Left forelimb (tissue), 1 donor: ENCODE data around the gene NATD1.

Source experiments
- DNase-seq: peaks from one replicate; pipeline ENCODE4 v3.0.0-alpha.2; 2018; ENCODE audit warnings: low spot score

Gene NATD1

DNA sequence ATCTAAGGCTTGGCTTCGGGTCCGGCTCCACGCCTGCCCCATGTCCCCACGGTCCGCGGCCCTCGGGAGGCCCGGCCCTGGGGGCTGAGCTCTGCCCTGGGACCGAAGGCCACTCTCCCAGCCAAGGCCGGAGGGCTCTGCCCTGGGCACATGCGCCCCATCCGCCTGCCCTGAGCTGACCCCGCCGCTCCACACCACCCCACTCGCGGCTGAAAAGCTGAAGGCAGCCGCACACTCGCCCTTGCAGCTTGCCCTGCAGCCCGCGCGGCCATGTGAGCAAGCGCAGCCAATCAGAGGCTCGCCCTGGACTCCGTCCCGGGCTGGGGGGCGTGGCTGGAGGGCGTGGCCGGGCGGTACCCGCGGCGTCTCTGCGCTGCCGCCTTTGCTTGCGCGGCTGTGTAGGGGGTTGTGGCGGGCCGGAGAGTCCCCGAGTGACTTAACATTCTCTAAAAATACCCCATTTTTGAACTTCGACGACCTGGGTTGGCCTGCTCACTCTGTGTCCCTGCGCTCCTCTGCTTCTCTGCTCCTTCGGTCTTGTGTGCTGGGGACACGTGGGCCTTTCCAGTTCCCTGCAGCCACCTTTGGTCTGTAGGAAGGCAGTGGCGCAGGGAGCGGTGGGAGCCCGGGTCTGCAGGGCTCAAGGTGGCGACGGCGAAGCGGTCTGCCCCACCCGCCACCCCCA is 22.5 kb upstream of the NATD1 start:
- DNase-seq = peak; percentile 93

DNA sequence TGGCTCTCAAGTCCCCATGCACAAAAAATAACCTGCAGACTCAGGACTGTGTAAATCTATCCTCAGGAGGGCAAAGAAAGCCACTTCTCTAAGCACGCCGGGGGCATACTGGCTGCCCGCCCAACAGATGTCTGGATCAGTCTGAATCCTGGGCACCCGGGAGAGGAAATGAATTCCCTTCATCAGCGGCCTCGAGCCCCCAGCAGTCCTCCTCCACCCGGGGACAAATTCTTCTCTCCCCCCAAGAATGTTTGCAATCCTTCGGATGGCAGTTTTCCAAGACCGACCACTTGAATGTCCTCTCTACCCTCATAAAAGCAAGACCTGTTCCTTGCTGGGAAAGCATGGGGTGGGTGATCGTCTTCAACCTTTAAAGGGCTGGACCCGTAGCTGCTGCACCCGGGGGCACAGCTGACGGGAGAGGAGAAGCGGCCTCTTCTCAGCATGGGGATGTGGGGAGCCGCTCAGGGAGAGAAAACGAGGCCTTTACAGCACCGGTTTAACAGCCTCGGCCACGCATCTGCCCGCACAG is 21.9 kb upstream of the NATD1 start:
- no peak for DNase-seq

DNA sequence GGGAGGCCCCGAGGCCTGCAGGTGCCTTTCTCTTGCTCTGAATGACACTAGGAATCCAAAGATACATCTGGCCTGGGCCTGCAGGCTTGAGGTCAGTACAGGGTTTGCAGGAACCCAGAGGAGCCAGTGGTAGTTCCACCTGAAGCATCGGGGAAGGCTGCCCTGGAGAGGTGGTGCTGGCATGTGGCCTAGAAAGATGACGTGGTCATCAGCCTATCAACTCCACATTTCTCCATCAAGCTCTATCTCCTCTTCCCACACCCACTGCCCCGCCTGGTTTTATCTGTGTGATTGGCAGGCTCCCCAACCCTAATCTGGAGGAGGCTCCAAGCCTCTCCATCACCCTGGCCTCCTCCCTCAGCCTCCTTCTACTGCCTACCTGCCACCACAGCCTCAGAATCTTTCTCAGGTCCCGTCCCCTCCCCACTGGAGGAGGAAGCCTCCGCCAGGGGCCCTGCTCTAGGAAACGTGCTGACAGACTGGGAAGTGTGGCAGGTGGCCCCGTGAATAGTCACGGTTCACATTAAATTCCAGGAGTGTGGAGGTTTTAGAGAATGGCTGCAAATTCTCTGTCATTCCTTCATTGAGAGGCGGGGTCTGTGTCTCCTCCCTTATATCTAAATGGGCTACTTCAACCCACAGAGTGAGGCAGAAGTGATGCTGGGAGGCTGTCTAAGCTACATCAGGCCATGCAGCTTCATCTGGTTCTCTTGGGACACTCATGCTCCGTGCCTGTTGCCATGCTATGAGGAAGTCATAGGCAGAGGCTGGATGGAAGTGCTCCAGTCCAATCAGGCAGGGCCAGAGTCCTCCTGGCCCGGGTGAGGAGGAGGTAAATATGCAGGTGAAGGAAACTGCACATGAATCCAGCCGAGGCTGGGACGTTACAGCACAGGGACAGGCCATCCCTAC is 19.9 kb upstream of the NATD1 start:
- no peak for DNase-seq

DNA sequence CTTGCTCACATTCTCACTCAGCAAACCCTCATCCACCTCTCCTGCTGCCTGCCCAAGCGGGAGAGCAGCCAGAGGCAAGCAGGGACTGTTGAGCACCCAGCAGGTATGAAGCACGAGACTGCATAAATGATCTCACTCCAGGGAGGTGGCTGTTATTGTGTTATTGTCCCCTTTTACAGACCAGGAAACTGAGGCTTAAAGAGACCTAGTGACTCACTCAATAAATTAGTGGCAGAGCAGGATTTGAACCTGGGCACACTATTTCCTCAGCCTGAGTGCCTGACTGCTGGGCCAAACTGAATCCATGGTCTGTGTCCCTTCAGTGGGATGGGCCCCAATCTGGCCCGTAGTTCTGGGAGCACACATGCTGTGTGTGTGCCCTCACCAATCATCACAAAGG is 19.0 kb upstream of the NATD1 start:
- no peak for DNase-seq

DNA sequence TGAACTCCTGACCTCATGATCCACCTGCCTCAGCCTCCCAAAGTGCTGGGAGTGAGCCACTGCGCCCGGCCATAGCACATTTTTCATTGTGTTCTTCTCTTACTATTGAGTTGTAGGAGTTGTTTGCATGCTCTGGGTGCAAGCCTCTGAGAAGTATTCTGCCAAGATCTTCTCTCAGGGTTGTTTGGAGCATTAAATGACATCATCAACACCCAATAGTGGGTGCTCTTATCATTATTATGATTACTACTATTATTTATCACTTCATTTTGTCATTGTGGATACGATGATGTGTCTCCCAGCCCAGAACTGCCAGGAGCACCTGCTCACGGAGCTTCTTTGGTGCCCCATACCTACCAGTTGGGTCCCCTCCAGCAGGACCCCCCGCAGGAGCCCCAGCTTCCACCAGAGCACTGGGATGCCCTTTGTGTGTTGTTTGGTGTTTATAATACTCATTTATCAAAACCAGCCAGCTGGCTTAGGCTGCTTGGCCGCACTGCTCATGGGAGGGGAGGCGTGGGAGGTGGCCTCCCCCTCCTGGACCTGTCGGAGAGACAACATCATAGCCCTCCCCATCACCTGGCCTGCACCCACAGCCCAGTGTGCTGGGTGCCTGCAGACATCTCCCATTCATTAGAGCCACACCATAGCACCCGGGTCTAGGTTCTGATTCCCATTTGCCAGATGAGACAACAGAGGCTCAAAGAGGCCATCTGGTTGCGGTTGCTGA is 18.4 kb upstream of the NATD1 start:
- no peak for DNase-seq

DNA sequence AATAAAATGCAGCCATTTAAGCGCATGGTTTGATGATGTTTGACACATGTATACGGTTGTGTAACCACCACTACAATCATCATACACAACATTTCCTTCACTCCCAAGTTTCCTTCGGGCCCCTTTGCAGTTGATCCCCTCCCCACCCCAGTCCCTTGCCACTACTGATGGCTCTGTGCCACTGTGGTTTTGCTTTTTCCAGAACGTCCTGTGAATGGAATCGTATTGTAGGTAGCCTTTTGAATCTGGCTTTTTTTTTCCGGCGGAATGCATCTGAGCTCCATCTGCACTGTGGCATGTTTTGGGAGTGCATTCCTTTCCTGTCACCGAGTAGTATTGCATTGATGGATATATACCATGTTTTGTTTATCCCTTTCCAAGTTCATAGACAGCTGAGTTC is 16.2 kb upstream of the NATD1 start:
- DNase-seq = no peak

DNA sequence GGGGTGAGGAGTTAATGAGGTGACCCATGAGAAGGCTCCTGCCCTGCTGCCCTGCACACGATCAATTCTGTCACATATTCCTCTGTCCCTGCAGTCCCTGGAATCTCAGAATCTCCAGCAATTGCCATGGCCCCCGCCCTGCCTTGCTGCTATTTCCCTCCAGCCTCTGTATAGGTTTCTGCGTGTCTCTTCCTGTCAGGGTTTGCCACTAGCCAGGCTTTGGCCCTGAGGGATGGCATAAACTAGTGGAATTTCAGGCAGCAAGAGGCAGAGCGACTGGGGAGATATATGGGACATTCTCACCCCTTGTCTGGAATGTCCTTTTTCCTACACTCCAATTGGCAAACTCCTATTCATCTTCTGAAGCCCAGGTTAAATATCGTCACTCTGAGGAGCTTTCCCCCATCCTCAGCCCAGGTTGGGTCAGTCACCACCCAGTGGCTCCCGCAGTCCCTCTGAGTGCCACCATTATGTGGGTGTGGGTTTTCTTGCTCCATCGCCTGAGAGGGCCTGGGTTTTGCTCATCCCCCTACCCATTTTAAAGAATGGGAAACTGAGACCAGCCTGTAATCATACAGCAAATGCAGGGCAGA is 15.5 kb upstream of the NATD1 start:
- DNase-seq = no peak

DNA sequence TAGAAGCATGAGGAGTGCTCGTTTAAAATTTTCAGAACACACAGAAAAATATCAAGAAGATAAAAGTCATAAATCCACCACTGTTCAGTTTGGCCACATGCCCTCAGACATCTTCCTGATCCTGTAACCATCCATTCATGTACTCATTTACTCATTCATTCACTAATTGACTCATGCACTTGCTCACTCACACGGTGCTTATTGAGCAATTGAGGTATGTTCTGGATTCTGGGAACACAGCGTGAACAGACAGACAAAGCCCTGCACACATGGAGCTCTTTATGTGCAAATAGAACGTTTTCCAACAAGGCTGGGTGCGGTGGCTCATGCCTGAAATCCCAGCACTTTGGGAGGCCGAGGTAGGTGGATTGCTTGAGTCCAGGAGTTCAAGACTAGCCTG is 10.2 kb upstream of the NATD1 start:
- no peak for DNase-seq

DNA sequence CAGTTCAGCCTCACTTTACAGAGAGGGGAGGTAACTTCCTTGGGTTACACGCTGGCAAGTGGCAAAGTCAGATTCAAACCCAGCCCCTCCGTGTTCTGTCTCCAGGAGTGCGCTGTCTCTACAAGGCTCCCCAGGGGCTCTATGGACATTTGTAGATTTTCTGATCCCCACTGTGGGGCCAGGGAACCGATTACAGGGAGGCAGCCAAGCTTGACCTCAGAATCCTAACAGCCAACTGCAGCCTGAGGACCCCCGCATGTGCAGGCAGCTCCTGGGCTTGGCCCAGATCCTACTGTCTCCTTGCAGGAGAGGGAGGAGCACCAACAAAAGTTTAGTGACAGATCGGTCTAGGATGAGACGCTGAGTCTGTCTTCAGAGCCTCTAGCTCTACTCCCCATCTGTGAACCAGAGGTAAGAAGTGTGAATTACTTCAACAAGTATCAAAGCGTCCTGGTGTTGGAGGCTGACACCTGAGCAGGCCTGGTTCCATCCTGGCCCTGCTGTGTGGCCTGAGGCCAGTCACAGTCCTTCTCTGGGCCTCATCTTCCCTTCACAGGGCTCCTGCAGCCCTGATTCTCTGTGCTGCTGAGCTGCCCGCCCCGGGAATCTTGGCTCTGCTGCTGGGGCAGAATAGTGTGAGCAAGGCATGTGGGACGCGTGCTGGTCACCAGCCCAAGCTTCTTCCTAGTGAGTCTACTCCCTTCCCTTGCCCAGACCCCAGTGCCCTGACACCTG is 9.2 kb upstream of the NATD1 start:
- no peak for DNase-seq

DNA sequence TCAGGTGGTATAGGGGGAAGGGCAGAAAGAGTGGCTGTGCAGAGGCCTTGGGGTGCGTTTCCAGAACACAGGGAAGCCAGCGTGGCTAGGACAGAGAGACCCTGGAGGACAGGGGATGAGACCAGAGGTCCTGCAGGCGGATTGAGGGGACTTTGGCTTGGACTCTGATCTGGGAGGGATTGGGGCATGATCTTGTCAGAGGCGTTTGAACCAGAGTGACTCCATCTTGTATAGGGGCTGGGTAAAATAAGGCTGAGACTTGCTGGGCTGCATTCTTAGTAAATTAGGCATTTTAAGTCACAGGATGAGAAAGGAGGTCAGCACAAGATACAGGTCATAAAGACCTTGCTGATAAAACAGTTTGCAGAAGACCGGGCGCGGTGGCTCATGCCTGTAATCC is 5.4 kb upstream of the NATD1 start:
- DNase-seq = no peak

DNA sequence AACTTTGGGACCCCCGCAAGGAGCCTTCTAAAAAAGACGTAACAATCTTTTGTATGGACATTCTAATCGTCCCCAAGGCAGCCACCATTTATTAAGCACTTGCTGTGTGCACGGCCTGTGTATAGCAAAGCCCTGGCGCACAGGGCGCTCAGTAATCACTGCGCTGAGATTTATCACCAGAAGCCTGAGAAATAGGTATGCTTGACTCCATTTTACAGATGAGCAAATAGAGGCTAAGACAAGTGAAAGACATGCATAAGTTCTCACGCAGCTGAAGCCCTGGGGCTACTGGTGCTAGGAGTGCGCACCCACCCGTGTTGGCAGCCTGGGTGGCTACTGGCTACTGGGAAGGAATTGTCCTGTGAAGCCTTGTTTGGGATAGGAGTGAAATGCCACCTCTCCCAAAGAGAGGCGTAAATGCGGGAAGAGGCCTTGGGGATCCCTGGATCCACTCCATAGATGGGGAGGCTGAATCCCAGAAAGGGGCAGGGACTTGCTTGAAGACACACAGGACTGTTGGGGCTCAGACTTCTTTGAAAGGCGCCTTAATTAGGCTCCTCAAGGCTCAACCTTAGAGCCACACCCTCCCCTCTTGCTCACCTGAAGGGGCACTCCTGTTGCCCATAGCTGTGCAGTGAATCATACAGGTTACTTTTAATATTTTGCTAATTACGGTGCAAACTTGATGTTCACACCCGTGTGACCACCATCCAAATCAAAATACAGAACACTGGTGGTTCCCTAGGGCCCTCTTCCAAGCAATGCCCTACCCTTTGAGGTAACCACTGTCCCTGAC is 634 bp upstream of the NATD1 start:
- no peak for DNase-seq

DNA sequence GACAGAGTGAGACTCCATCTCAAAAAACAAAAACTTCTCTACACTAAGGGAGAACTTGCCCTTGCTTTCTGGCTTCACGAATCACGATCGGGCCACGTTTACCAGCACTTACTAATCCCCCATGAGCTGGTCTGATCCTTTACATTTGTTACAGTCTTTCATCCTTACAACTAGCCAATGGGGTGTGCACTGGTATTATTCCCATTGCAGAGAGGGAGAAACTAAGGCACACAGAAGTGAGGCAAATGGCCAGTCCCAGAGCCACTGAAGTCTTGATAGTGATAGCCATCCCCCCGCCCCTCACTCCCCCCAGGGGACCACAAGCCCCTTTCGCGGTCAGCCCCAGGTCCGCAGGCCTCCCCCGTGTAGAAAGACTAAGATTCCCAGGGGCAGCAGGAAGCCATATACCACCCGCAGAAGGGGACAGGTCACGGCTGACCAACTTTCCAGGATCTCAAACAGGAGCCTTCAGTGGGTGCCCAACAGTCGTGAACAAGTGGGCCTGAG is 868 bp downstream of the NATD1 start:
- no peak for DNase-seq

DNA sequence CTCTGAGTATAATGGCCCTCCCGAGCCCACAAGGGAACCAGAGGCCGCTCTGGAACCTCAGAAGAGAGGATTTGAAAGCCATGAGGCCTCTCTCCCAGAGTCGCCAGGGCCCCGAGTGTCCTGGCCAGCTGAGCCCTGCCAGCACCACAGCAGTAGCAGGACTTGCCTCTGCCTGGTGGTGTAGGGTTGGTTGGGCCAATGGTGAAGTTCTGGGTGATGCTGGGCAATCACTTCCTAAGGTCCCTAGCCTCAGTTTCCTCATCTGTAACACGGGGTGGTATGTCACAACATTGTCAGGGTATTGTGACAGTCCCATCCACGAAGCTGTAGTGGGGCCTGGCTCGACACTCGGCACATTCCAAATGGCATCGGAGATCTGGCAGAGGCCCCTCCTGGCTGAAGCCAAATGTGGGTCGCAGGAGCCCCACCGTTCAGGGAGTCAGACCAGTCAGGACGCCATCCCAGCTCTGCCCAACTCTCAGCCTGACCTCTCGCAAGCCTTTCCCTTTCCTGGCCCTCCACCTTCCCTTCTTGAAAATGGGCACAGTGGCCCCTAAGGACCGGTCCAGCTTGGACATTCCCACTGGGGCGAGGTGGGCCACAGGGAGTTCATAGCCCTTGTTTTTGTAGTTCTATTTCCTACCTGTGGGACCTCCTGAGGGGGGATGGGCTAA is 1.7 kb downstream of the NATD1 start:
- DNase-seq = no peak

DNA sequence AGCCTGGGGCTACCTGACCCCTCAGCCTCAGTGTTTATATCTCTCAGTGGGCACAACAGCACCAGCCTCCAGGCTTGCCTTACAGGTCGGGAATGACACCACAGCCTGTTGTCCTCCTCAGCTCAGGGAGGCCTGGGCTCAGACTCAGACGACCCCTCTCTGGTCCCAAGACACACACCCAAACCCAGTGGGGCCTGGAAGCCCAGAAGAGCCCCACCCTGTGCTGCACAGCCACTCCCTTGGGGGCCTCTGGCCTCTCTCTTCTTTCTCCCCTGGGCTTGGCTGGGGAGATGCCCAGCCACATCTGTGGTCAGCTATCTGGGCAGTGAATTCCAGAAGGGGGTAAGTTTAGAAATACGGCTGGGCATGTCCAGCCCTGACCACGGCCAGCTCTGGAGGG is 2.4 kb downstream of the NATD1 start:
- DNase-seq = no peak

DNA sequence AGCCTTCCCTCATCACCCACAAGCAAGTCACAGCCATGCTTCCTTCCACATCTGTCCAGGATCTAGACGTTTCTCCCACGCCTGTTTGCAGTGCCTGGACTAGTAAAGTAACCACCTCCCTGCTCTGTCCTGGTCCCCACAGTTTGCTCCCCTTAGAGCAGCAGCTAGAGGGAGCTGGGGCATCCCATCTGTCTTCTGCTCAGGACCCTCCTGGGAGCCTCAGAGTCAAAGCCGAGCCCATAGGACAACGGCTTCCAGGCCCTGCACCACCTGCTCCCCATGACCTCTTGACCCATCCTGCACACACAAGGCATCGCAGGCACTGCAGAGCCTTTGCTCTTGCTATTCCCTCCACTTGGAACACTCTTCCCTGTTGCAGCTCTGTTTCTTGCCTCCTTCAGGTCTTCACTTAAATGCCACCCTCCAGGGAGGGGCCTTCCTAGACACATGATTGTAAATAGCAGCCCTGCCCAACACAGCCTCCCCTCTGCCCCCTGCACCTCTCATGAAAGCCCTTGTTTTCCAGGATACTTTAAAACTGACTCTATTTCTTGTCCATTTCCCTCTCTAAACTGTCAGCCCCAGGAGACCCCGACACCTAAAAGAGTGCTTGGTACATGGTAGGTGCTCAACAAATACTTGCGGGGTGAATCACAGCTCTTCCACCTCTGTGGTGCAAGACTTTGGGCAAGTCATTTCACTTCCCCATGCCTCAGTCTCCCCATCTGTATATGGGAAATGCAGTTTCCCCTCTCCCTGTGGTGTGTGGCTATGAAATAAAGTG is 3.1 kb downstream of the NATD1 start:
- DNase-seq = no peak

DNA sequence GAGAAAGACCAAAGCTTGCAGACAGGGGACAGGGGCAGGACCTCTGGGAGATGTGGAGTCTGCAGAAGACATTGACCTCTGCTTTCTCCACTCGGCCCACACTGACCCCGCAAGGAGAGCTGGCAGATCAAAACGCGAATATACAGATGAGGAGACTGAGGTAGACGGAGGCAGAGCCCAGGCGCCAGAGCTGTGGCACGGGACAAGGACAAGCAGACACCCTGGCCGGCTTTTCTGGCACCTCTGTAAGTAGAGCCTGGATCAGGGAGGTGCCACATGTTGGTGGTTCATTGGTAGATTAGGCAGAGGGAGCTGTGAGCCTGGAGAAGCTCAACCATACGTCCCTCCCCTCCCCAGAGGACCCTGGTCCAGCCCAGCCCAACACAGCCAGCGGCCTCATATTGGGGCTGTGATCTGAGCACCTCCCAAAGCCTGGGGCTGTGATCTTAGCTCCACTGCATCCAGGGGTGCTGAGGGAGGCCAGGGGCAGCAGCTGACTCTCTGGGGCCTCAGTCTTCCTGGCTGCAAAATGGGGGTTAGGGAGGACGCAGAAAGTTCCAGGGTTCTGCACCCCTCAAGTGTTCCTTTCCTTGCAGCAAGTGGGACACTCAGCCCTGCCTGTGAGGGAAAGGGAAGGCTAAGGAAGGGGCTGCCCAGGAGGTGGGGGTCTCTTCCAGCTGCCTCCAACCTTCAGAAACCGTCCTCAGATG is 4.0 kb downstream of the NATD1 start:
- no peak for DNase-seq

DNA sequence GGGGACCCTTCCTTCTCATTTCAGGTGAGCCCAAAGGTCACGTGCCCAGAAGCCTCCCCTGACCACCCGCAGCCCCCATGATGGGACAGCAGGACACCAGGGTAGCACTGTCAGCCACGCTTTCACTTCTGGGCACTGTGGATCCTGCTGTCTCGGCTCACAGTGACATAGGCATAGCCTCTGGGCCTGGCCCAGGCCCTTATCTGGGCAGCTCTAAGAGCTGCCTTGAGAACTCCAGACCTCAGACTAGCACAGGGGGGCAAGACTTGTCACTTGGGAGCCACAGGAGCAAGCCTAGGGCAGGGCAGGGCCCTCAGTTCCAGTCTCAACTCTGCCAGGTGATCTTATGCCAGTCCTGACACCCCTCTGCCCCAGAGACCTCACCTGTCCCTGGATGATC is 4.7 kb downstream of the NATD1 start:
- DNase-seq = no peak

DNA sequence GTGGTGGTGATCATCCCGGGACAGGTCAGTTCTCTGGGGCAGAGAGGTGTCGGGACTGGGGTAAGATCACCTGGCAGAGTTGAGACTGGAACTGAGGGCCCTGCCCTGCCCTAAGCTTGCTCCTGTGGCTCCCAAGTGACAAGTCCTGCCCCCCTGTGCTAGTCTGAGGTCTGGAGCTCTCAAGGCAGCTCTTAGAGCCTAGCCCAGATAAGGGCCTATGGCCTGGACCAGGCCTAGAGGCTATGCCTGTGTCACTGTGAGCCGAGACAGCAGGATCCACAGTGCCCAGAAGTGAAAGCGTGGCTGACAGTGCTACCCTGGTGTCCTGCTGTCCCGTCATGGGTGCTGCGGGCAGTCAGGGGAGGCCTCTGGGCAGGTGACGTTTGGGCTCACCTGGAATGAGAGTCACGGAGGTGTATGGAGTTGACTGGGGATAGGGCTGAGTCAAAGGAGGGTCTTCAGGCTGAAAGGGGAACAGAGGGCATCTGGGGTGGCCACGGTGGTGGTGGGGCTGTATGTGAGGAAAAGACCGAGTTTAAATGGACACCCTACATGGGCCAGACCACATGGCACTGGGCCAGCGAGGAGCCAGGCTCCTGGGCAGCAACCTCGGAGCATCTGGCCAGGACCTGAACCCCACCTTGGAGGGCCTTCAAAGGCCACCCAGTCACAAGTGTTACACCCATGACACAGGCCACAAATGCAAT is 5.5 kb downstream of the NATD1 start:
- no peak for DNase-seq
